Loucy (cell line): ENCODE results near the gene C8B.

Source experiments
- H2AFZ ChIP-seq: fragments of 200-600 bp; sonication (generic); 2 replicates; pipeline ENCODE4 v1.6.0; 2016; ENCODE audit warnings: antibody characterized with exemption, mild to moderate bottlenecking, low read length, moderate library complexity
- H3F3A ChIP-seq: fragments of 200-600 bp; 2 replicates; pipeline ENCODE4 v1.6.0; 2016; ENCODE audit warnings: antibody characterized with exemption, low read depth, mild to moderate bottlenecking
- H3K27me3 ChIP-seq: fragments of 200-600 bp; sonication (generic); 2 replicates; pipeline ENCODE4 v1.6.1; 2014; ENCODE audit warnings: low read length, mild to moderate bottlenecking; ENCODE audit not compliant: insufficient read depth, poor library complexity, severe bottlenecking
- H3K36me3 ChIP-seq: fragments of 200-600 bp; sonication (generic); 2 replicates; pipeline ENCODE4 v1.6.1; 2016; ENCODE audit warnings: low read length; ENCODE audit not compliant: insufficient read depth
- H3K4me1 ChIP-seq: fragments of 200-600 bp; sonication (generic); 2 replicates; pipeline ENCODE4 v1.5.1; 2014; ENCODE audit warnings: low read length, mild to moderate bottlenecking; ENCODE audit not compliant: insufficient read depth, poor library complexity, severe bottlenecking
- H3K4me2 ChIP-seq: fragments of 200-600 bp; sonication (generic); 2 replicates; pipeline ENCODE4 v1.6.0; 2014; ENCODE audit warnings: antibody characterized with exemption, low read length, low read depth, mild to moderate bottlenecking; ENCODE audit not compliant: poor library complexity, severe bottlenecking
- H3K4me3 ChIP-seq: fragments of 200-600 bp; sonication (generic); 2 replicates; pipeline ENCODE4 v1.5.1; 2014; ENCODE audit warnings: low read length, mild to moderate bottlenecking, mixed read lengths; ENCODE audit not compliant: poor library complexity, severe bottlenecking
- H3K79me2 ChIP-seq: fragments of 200-600 bp; sonication (generic); 2 replicates; pipeline ENCODE4 v1.6.1; 2014; ENCODE audit warnings: low read length; ENCODE audit not compliant: insufficient read depth
- H3K9ac ChIP-seq: fragments of 200-600 bp; sonication (generic); 2 replicates; pipeline ENCODE4 v1.6.0; 2014; ENCODE audit warnings: mild to moderate bottlenecking, low read depth, low read length, moderate library complexity; ENCODE audit not compliant: poor library complexity, severe bottlenecking
- H3K9me2 ChIP-seq: fragments of 200-600 bp; sonication (generic); replicated peaks from 2 replicates; pipeline ENCODE4 v1.6.1; 2016; ENCODE audit warnings: low read depth, low read length, mixed read lengths
- H3K9me3 ChIP-seq: fragments of 200-600 bp; sonication (generic); 2 replicates; pipeline ENCODE4 v1.6.1; 2014; ENCODE audit warnings: mild to moderate bottlenecking, antibody characterized with exemption, low read length, low read depth; ENCODE audit not compliant: insufficient read depth
- H4K20me1 ChIP-seq: fragments of 200-600 bp; sonication (generic); 2 replicates; pipeline ENCODE4 v1.6.0; 2014; ENCODE audit warnings: antibody characterized with exemption, low read length, mild to moderate bottlenecking; ENCODE audit not compliant: insufficient read depth, poor library complexity, severe bottlenecking
- CTCF ChIP-seq: fragments of 200-600 bp; sonication (generic); conservative IDR thresholded peaks from 2 replicates; pipeline ENCODE4 v1.5.1; 2014; ENCODE audit warnings: mild to moderate bottlenecking, antibody characterized with exemption, low read length
- EZH2phosphoT487 ChIP-seq: fragments of 200-600 bp; IDR thresholded peaks from 2 replicates; pipeline ENCODE4 v1.6.1; 2018; ENCODE audit warnings: antibody characterized with exemption, mild to moderate bottlenecking, moderate library complexity, borderline replicate concordance

C8B gene

GRCh38 chr1:56986397-56986796 is 20.6 kb upstream of the C8B start:
- H2AFZ ChIP-seq, result no peak overlapping the region
- H3K9ac ChIP-seq, result no peak overlapping the region
- H3K36me3 ChIP-seq, result no peaks in the 10 kb centered on the region
- no peak overlapping the region for H3K4me2 ChIP-seq
- no peaks in the 10 kb centered on the region for H3K27me3 ChIP-seq
- no peaks in the 10 kb centered on the region for H3K79me2 ChIP-seq
- no peak for TF ChIP-seq CTCF
- no peak for TF ChIP-seq EZH2phosphoT487
- H3K4me1 ChIP-seq, result no peaks in the 10 kb centered on the region
- no peaks in the 10 kb centered on the region for H3F3A ChIP-seq
- no peaks in the 10 kb centered on the region for H3K9me3 ChIP-seq
- no peak overlapping the region for H3K4me3 ChIP-seq
- H4K20me1 ChIP-seq, result no peaks in the 10 kb centered on the region
- H3K9me2 ChIP-seq, result no peaks in the 10 kb centered on the region

- H3K9me3 ChIP-seq, result no peaks in the 10 kb centered on the region
- no peaks in the 10 kb centered on the region for H3K79me2 ChIP-seq
- H3K4me3 ChIP-seq, result no peak overlapping the region
- H3K36me3 ChIP-seq, result no peaks in the 10 kb centered on the region
- H3K9me2 ChIP-seq, result no peaks in the 10 kb centered on the region
- H3K4me2 ChIP-seq, result no peak overlapping the region
- TF ChIP-seq CTCF (no peak), EZH2phosphoT487 (no peak)
- H4K20me1 ChIP-seq, result no peaks in the 10 kb centered on the region
- no peak overlapping the region for H2AFZ ChIP-seq
- H3K9ac ChIP-seq, result no peak overlapping the region
- H3K4me1 ChIP-seq, result no peaks in the 10 kb centered on the region
- no peaks in the 10 kb centered on the region for H3F3A ChIP-seq
- H3K27me3 ChIP-seq, result no peaks in the 10 kb centered on the region
Measured at GRCh38 chr1:56985857-56986256, 20.0 kb upstream of the C8B start.

GRCh38 chr1:56983484-56983883 is 17.7 kb upstream of the C8B start:
- Histone ChIP-seq H3K4me3 (no peak overlapping the region), H2AFZ (no peak overlapping the region), H3K4me2 (no peak overlapping the region), H3K9me2 (no peaks in the 10 kb centered on the region), H3F3A (no peaks in the 10 kb centered on the region), H3K9ac (no peak overlapping the region), H3K79me2 (no peaks in the 10 kb centered on the region), H3K27me3 (no peaks in the 10 kb centered on the region), H4K20me1 (no peaks in the 10 kb centered on the region), H3K4me1 (no peaks in the 10 kb centered on the region), H3K9me3 (no peaks in the 10 kb centered on the region), H3K36me3 (no peaks in the 10 kb centered on the region)
- TF ChIP-seq CTCF (no peak), EZH2phosphoT487 (no peak)
